ENCODE measurements around the gene SELENOW. TPM values are rescaled to one million over a fixed set of nuclear protein-coding genes. Genes with fewer than 3 reads are reported as not detected.

SELENOW gene
- total and polyA plus RNA-seq, 2 of the 8 experiments (the other 6 are each of a cell fraction or from before 2014, with no cell fraction given): 371 to 588 TPM

- TF ChIP-seq KDM4A (IDR thresholded peaks at IDR 0.05; ENCODE audit: low read depth, low read length, severe bottlenecking): no peak
- no peak for TF ChIP-seq TCF12 (IDR thresholded peaks at IDR 0.05; ENCODE audit: low read depth, low read length)
- TF ChIP-seq PHF8 (conservative IDR thresholded peaks at IDR 0.05; ENCODE audit: low read depth, low read length): no peak
- no peak for TF ChIP-seq TAF7 (optimal IDR thresholded peaks at IDR 0.05; ENCODE audit: borderline replicate concordance, low read depth, low read length)
- no peak for TF ChIP-seq KDM1A (IDR thresholded peaks at IDR 0.05; ENCODE audit: borderline replicate concordance, low read length)
- no peak for TF ChIP-seq EP300 (IDR thresholded peaks at IDR 0.05; ENCODE audit: borderline replicate concordance in 1 of 2, low read depth in 2 of 2, low read length in 2 of 2)
- TF ChIP-seq BACH1 (IDR thresholded peaks at IDR 0.05; ENCODE audit: low read length): no peak
Measured at GRCh38 chr19:47741544-47742140, 36.9 kb upstream of the SELENOW start (continued).

Measured in H1 (cell line).